ENCODE measurements around the gene MYRIP. TPM values are rescaled to one million over a fixed set of nuclear protein-coding genes. Genes with fewer than 3 reads are reported as not detected.

The MYRIP gene
- polyA plus RNA-seq, 1 of the 3 experiments (the other 2 are of a cell fraction): 1.2 TPM

- Histone ChIP-seq H3K36me3 (replicated peaks in 1 of 2; ENCODE audit: control insufficient read depth in 1 of 2, insufficient read depth in 2 of 2, low read length in 1 of 2) (no peaks in the 10 kb centered on the region), H4K20me1 (ENCODE audit: insufficient read depth) (no peaks in the 10 kb centered on the region), H3K4me1 (ENCODE audit: control insufficient read depth in 1 of 2, insufficient read depth in 2 of 2, low read depth in 1 of 2, low read length in 1 of 2) (no peaks in the 10 kb centered on the region), H3K27ac (ENCODE audit: low read depth in 2 of 2, low read length in 1 of 2) (no peak overlapping the region), H3F3A (replicated peaks; ENCODE audit: insufficient read depth) (no peaks in the 10 kb centered on the region), H2AFZ (ENCODE audit: low read depth) (no peak overlapping the region), H3K4me3 (ENCODE audit: low read depth in 2 of 2, low read length in 1 of 2) (no peak overlapping the region), H3K79me2 (ENCODE audit: insufficient read depth) (no peaks in the 10 kb centered on the region), H3K27me3 (ENCODE audit: insufficient read depth) (no peaks in the 10 kb centered on the region), H3K9me2 (no peaks in the 10 kb centered on the region), H3K9me3 (no peaks in the 10 kb centered on the region), H3K4me2 (no peak overlapping the region), H3K9ac (no peak overlapping the region)
- TF ChIP-seq USF1 (IDR thresholded peaks at IDR 0.05; ENCODE audit: borderline replicate concordance, low read depth) (no peak), USF2 (IDR thresholded peaks at IDR 0.05; ENCODE audit: borderline replicate concordance, low read depth, low read length) (no peak)
- POLR2A ChIA-PET: no interaction called here
- no peak for DNase-seq
- 69% methylated on average over 6 of the region's 6 CpGs for WGBS (ENCODE audit: low lambda C conversion rate)
- CTCF ChIA-PET: interaction anchor here (0.6 to 1.8 kb wide), 5 partner anchors 9 to 69 kb away, joined by 3 to 4 read pairs (median 3); no protein-coding TSS in a partner anchor
Observed at GRCh38 chr3:40247714-40248454, 438.5 kb downstream of the MYRIP start.

- Histone ChIP-seq H3K36me3 (replicated peaks in 1 of 2; ENCODE audit: control insufficient read depth in 1 of 2, insufficient read depth in 2 of 2, low read length in 1 of 2) (no peaks in the 10 kb centered on the region), H3K4me3 (ENCODE audit: low read depth in 2 of 2, low read length in 1 of 2) (no peak overlapping the region), H3K4me1 (ENCODE audit: control insufficient read depth in 1 of 2, insufficient read depth in 2 of 2, low read depth in 1 of 2, low read length in 1 of 2) (no peaks in the 10 kb centered on the region), H3K27ac (ENCODE audit: low read depth in 2 of 2, low read length in 1 of 2) (no peak overlapping the region), H3K4me2 (no peak overlapping the region), H3F3A (replicated peaks; ENCODE audit: insufficient read depth) (no peaks in the 10 kb centered on the region), H3K79me2 (ENCODE audit: insufficient read depth) (no peaks in the 10 kb centered on the region), H2AFZ (ENCODE audit: low read depth) (no peak overlapping the region), H3K9me3 (no peaks in the 10 kb centered on the region), H3K9me2 (no peaks in the 10 kb centered on the region), H4K20me1 (ENCODE audit: insufficient read depth) (no peaks in the 10 kb centered on the region), H3K9ac (no peak overlapping the region), H3K27me3 (ENCODE audit: insufficient read depth) (no peaks in the 10 kb centered on the region)
- TF ChIP-seq MAX (IDR thresholded peaks at IDR 0.05; ENCODE audit: low read depth) (no peak), REST (IDR thresholded peaks at IDR 0.05; ENCODE audit: low read depth, low read length) (no peak), GABPA (IDR thresholded peaks at IDR 0.05; ENCODE audit: low read depth) (no peak), NRF1 (IDR thresholded peaks at IDR 0.05; ENCODE audit: low read depth, low read length) (no peak), FOXJ3 (CRISPR knock-in tag; IDR thresholded peaks at IDR 0.05) (no peak), TEAD4 (IDR thresholded peaks at IDR 0.05; ENCODE audit: borderline replicate concordance, insufficient read depth) (no peak), YY1 (IDR thresholded peaks at IDR 0.05; ENCODE audit: low read depth) (no peak), ELF1 (IDR thresholded peaks at IDR 0.05) (no peak), SIN3A (IDR thresholded peaks at IDR 0.05; ENCODE audit: borderline replicate concordance, low read depth, low read length) (no peak), PBX3 (IDR thresholded peaks at IDR 0.05) (no peak), EZH2phosphoT487 (IDR thresholded peaks at IDR 0.05; ENCODE audit: borderline replicate concordance, low read depth) (no peak), RXRA (IDR thresholded peaks at IDR 0.05; ENCODE audit: borderline replicate concordance, low read depth) (no peak), SMC3 (IDR thresholded peaks at IDR 0.05; ENCODE audit: low read depth, low read length) (no peak), GATA2 (CRISPR knock-in tag; IDR thresholded peaks at IDR 0.05) (no peak), IRF3 (IDR thresholded peaks at IDR 0.05; ENCODE audit: low read depth, low read length) (no peak), RAD21 (IDR thresholded peaks at IDR 0.05; ENCODE audit: low read length) (no peak)
- CTCF ChIA-PET: interaction anchor here (1.0 to 1.8 kb wide), 3 partner anchors 17 to 68 kb away, joined by 3 to 4 read pairs (median 3); no protein-coding TSS in a partner anchor
- DNase-seq: no peak
- POLR2A ChIA-PET: no interaction called here
Observed at GRCh38 chr3:40248591-40248990, 439.2 kb downstream of the MYRIP start.

Data from SK-N-SH (cell line).